GM21381 (cell line): ENCODE data around the gene SEMA3D.
"Not testable (repeated sequence)": the region's sequence is repeated elsewhere in the genome, so short reads cannot be mapped to it uniquely, and the experiment has no call there.

Experiments
- ATAC-seq: cut with Tn5 transposase; IDR thresholded peaks from one replicate; pipeline ENCODE4 v1.9.1; 2021; ENCODE audit warnings: mild to moderate bottlenecking, moderate library complexity; ENCODE audit not compliant: unreplicated experiment

SEMA3D gene

DNA sequence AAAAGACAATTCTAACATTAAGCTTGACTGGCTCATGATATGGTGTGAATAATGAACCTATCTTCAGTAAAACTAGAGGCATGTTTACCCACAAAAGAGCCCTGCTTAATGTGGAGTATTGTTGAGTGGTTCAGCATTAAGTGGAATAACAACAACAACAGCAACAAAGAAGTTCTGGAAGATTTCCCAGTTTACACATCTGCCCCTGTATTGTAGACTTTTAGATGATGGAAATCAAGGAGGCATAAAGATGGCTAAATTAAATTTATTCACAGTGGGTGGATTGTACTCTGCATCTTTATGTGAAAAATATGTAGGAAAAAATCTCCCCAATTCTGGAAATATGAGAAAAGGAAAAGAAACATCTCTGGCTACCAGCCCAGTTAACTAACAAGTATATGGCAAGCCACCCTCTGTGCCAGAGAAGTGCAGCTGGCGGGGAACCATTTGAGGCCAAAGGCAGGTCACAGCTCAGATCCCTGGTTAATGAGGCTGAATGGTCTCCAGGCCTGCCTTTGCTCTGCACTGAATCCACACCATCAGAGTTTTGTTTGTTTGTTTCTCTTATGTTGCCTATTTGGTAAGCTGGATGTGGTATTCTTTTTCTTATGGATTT, 186.0 kb downstream of the SEMA3D start:
- ATAC-seq, result no peak

DNA sequence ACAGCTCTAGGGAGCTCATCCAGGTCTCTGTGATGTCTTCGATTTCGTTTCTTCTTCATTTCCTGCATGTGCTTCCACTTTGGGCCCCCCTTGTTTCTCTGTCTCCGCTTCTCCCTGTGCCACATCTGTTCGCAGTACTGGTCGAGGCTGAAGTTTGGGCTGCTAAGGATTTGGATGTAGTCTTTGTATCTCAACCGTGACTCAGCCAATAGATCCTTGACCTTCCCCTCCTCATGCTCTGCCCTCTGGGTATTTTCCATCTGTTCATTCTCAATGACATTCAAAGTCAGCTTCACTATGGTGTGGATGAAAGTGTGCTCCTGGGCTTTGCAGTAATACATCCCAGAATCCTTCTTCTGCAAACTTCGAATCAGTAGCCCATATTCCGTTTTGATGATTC, 187.4 kb downstream of the SEMA3D start:
- no peak for ATAC-seq

DNA sequence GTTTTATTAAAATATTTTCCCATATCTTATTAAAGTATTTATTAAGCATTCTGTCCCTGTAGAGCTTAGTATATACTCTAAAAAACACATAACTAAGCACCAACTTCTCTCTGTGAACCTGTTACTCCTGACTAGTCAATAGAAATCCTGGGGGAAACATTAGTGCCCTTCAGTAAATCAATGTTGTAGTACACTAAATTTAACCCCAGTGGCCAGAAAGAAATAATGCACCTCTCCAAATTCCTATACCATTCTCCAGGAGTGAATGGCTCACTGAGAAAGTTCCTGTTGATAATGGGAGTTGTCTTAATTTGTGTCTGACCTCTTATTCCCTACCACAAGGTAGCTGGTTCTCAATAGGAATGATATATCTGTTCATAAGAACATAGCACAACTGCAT, 188.2 kb downstream of the SEMA3D start:
- ATAC-seq, result no peak

DNA sequence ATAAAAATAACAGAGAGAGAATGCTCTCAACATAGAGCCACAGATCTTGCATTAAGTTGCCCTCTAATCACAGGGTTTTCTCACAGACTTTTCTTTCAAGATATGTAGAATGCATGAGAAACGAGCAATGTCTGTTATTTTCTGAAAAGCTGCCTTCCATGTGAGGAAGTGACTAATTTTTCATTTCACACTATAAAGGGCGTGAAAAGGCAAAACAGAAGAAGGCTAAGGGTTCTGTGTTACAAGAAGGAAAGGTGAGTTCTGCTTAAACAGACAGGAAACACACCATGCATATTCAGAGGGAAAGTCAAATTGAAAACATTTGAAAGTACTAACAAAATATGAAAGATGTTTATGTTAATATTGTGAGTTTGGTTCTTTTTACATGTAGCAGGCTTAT, 189.2 kb downstream of the SEMA3D start:
- ATAC-seq, result no peak

DNA sequence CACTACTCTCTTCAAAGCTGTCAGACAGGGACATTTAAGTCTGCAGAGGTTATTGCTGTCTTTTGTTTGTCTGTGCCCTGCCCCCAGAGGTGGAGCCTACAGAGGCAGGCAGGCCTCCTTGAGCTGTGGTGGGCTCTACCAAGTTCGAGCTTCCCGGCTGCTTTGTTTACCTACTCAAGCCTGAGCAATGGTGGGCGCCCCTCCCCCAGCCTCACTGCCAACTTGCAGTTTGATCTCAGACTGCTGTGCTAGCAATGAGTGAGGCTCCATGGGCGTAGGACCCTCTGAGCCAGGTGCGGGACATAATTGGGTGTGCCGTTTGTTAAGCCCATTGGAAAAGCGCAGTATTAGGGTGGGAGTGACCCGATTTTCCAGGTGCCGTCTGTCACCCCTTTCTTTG, 193.9 kb downstream of the SEMA3D start:
- ATAC-seq, result not testable (repeated sequence)

DNA sequence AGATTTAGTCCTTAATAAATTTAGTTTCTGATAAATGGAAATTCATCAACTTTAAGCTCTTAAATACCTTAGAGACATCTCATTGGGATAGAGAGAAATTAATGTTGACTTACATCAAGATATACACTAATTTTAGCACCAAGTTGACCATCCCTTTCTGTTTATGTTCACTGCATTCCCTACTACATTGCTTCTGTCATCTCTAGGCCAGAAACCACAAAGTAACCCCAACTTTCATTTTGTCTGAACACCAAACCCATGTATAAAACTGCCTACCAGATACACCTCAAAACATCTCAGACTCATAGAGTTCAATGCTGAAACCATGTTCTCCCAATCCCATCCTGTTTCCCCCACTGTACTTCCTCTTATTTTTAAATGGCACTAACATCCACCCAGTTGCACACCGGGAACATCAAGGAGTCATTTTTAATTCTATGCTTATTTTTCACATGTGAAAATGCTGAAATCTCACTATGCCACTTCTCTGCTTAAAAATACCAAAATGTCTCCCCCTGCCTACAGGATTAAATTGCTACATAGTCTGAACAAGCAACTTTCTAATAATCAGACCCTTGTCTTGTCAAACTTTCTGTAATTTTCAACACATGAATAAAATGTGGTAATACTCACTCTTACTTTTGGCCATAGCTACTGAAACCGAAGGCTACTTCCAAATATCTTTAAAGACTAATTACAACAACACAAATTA, 201.6 kb downstream of the SEMA3D start:
- ATAC-seq, result no peak

DNA sequence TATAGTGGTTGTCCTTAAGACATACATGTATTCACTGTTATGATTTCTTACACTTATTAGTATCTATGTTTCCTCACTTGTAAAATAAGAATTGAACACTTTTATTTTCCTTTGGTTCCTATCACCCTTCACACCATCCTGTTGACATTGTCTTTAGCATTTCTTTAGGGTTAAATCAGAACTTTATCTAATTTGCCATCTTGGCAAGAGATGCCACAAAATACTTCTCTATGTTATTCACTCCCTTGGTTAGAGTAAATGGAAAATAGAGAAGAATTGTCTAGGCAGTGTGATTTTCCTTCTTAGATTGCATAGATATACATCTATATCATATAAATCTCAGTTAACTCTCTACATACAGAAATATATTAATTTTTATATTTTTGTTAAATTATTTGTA, 204.7 kb downstream of the SEMA3D start:
- no peak for ATAC-seq

DNA sequence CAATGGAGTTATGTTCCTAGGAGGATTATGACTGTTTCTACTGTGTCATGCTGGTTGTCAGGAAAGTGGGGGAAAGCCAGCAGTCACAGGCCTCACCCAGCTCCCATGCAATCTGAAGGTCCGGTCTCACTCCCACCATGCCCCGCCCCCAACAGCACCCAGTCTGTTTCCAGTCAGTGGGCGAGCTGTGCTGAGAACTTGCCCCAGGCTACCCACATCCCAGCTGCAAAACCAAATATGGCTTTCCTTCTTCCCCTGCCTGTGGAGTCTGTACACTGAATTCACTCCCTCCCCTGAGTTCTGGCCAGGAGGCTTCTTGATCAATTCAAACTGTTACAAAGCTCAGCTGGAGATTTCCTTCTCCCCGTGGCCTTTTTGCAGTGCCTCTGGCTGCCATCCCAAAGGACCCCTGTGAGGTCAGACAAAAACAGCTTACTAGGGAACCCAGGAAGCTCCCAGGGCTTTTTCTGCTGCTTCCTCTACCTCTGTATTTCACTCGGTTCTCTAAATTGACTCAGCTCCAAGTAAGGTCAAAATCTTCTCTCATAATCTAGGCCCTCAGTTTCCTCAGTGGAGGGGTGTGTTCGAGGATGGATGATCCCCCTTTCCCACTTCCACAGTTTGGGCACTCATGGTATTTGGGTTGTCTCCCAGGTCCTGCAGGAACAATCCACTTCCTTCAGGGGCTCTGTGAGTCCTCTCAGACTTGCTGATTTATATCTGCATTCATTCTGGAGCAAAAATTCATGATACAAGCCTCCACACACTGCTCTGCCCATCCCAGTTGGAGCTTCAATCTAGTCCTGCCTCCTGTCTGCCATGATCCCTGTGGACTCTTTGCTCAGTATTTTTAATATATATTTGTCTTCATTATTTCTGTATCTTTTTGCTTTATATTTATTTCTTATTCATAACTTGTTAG, 205.5 kb downstream of the SEMA3D start:
- no peak for ATAC-seq

DNA sequence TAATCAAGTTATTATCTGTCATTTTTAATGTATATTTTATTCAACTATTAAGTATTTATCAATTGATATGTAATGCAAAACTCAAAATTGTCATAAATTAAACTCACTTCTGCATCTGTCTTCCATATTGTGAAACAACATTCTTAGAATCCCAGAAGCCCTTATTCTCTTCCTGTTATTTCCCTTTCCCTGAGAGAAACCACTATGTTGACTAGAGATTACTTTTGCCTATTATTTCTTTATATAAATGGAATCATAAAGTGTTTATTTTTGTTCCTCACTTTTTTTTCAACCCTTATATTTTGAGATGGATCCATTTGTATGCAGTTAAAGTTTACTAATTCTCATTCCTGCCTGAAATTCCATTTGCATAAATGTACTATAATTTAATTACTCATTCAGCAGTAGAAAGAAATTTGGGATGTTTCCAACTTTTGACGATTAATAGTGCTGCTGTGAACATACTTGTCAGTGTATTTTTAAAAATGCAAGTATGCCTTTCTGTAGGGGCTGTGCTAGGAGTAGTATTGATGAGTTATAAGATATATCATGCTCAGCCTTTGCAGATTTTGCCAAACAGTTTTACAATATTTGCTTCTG, 211.2 kb downstream of the SEMA3D start:
- ATAC-seq, result no peak

DNA sequence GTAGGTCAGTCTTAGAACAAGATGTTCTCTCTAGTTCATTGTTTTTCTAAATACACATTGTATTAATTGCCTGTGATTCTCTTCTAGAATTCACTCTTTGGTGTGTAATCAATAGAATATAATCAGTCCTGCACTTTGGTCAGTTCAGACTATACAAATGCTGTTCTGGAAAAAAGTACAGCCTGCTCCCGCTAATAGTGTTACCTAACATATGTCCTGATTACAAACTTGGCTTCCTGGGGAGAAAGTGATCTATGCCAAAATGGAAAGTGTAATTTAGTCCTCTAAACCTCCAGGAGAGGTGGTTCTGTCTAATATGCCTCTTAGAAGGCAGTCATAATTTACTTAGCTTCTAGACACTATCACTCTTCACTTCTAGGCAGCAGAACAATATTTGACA, 215.5 kb downstream of the SEMA3D start:
- no peak for ATAC-seq

DNA sequence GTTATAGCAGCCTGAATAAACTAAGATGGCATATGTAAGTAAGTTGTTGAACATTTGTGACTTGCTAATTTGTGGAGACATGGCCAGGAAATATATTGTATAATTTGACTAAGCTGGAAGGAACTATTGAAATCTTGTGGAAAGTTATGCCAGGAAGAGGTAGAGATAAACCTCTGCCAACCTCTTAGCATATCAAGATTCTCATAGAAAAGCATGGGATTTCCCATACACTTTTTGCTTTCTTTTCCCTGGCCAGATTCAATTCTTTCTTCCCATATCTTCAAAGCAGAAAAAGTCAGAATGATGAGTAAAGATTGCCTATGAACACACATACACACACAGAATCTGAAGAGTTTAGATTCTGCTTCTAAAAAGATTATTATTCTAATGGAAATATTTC, 216.2 kb downstream of the SEMA3D start:
- no peak for ATAC-seq

DNA sequence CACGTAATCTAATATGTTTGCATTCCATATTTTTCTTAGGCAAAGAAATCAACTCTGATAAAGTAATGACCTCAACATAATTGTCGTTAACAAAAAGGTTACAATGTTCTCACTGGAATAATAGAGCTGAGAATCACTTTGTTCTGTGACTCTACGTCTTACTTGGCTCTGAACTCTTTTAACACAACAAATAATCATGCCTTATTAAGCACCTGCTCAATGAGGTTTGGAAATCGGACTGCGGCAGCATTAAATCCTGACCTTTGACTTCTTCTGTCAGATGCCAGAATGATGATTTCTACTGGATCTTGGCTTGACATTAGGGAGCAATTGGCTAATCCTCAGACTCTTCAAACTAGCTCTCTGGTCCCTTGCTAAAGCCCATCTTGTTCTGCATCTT, 233.6 kb downstream of the SEMA3D start:
- no peak for ATAC-seq

DNA sequence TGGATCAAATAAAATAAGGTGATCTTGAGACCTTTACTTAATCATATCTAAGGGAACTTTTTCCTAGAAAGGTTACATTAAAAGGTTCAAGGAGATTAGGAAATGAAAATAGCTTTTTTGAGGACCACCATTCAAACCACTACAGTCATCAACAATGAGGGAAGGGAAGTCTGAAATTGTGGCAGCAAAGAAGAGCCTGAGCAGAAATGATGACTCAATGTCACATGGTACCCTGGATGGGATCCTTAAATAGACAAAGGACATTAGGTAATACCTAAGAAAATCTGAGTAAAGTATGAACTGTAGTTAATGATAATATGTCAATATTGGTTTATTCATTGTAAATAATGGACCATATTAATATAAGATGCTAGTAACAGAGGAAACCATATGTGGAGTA, 236.0 kb downstream of the SEMA3D start:
- no peak for ATAC-seq

DNA sequence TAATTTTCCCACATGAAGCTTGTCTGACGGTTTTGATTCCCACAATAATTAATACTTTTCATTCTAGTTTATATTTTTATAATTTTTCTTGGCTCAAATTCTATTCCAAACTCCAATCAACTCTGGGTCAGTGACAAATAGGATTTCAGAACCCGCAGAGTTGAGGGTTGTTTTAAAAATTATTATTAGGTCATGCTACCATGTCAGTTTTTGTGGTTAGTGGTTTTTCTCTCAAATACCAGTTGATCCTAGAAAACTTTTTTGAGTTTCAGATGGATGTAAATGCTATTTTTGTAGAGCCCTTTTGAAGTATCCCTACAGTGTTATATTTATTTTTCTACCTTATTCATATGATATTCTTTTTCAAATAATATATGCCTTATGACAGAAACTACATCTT, 237.4 kb downstream of the SEMA3D start:
- ATAC-seq, result no peak

DNA sequence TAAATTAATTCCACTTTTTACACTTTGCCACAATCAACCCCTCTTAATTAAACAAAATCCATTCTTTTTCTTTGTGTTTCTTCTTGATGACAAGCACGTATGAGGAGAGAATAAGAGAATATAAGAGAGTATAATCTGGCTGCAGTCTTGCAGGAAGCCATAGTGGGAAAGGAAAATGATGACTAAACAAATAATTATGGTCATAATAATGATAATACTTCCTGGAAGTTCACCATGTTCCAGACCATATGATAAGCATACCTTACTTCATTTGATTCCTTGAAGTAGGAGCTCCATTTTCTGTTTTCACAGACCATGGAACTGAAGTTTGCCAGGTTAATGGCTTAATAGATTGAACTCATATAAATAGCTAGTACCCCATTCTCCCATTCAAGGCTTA, 237.8 kb downstream of the SEMA3D start:
- ATAC-seq, result no peak

DNA sequence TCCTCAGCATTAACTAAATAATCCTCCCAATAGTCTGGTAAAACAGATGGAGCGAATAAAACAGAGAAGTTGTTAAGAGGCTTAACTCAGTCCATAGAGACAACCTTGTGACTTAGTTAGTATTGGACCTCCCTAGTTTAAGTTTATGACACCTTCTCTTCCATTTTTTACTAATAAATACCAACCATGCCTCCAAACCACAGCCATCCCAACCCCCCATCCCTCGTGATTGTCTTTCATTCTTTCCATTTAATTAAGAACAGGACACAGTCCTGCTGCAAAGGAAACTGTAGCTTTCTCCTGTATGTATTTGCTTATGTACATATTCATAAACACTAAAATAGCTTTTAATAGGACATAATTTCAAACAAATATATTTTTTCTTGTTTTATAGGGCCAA, 238.2 kb downstream of the SEMA3D start:
- ATAC-seq, result no peak

DNA sequence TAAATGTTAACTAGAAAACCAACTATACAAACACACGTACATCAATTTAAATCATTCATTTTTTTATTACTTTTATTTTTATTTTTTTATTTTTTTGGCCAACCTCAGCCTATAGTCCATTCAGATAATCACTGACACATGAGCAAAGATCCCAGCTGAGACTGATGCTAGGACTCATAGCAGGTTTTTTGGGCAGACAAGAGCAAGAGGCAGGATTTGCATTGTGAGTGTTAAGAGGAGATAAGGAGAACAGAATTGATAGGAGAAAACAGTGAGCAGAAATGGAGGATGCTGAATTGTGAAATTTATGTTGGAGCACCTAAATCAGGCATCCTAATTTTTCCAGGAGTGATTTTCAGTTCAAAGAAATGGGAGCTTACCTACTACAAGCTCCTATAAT, 240.3 kb downstream of the SEMA3D start:
- ATAC-seq, result no peak
